GM03348 (cell line): ENCODE results near the gene YWHAH.

Source experiments
- DNase-seq: peaks from one replicate; pipeline ENCODE4 v3.0.0; 2012; ENCODE audit warnings: low spot score

Gene YWHAH

GRCh38 chr22:31983911-31984656 lies 39.7 kb downstream of the YWHAH start:
- no peak for DNase-seq

GRCh38 chr22:31987218-31987617 lies 42.9 kb downstream of the YWHAH start:
- DNase-seq, result no peak

- DNase-seq, result no peak
Observed at GRCh38 chr22:31991102-31991839, 46.9 kb downstream of the YWHAH start.

- DNase-seq, result no peak
Observed at GRCh38 chr22:31995046-31995445, 50.7 kb downstream of the YWHAH start.

GRCh38 chr22:31995807-31996206 lies 51.5 kb downstream of the YWHAH start:
- DNase-seq, result no peak

GRCh38 chr22:31998784-31999385 lies 54.5 kb downstream of the YWHAH start:
- no peak for DNase-seq

GRCh38 chr22:32000181-32000580 lies 55.8 kb downstream of the YWHAH start:
- no peak for DNase-seq

- DNase-seq, result peak; percentile 14
Observed at GRCh38 chr22:32005453-32005852, 61.1 kb downstream of the YWHAH start.
